ENCODE results near the gene CHST4. TPM values are rescaled to one million over a fixed set of nuclear protein-coding genes. Genes with fewer than 3 reads are reported as not detected.

CHST4 gene
- total RNA-seq = not detected in 2 replicates
- polyA plus RNA-seq = not detected in 2 replicates
- polyA plus RNA-seq (2011; cell fraction: cytosol; rRNA removed) = not detected in 2 replicates
- not detected in 2 replicates for polyA plus RNA-seq (2011; cell fraction: nucleus; rRNA removed)
- polyA plus RNA-seq (2012) = not detected in 2 replicates
- not detected in 2 replicates for polyA minus RNA-seq
- polyA minus RNA-seq (2011; cell fraction: cytosol; rRNA and poly(A)+ RNA removed) = not detected
- polyA minus RNA-seq (2011; cell fraction: nucleus; rRNA and poly(A)+ RNA removed) = not detected in 2 replicates
- Bru-seq, nascent RNA = not detected
- BruChase-seq, experiment 1, labeled RNA remaining after a 6-hour chase = not detected
- not detected for BruChase-seq, experiment 2, labeled RNA remaining after a 2-hour chase
- long read RNA-seq = 0 reads

DNA sequence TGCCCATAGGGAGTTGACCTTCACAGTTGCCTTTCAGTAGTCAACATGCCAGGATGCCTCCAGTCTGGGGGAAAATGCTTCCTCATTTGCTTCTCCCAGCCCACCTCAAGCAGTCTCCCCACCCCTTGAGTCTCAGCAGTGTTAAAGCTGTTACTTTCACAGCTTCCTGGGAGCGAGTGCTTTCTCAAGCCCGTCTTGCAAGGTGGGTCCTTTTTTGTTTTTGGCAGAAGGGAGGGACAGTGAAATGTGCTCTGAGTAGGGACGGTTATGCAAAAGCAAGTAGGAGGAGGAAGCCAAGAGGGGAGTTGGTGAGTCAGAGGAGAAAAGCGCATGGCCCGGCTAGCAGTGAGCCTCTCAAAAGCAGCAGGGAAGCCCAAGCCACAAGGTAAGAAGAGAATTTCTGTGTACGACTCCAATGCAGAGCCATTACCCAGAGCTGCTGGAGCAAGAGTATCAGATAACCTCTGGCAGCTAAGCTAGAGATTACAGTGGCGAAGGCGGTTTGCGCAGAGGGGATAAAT is at the start of gene CHST4:
Gene CHST4, plus strand, starts transcription at position 316 of the 521 bp plus-strand sequence. CDS start 10,252 bp downstream, outside the sequence.
- H3K9ac ChIP-seq (replicated peaks; ENCODE audit: extremely low read depth, insufficient read depth, low read length) = no peak within 1 kb of the TSS
- H3K27me3 ChIP-seq (ENCODE audit: control insufficient read depth in 2 of 2, insufficient read depth in 2 of 2, low read length in 2 of 2) = peaks cover 9 to 12% of the 10 kb centered on the region in 2 experiments
- no peaks in the 10 kb centered on the region for H3K36me3 ChIP-seq (ENCODE audit: control insufficient read depth in 2 of 2, extremely low read depth in 1 of 2, insufficient read depth in 2 of 2, low read length in 2 of 2)
- ChIA-PET CTCF (interaction anchor here (0.7 to 2.0 kb wide), 4 partner anchors 9 to 85 kb away, joined by 3 to 7 read pairs (median 4); no protein-coding TSS in a partner anchor), POLR2A (no interaction called here)
- no peak within 1 kb of the TSS for H3K4me3 ChIP-seq (replicated peaks in 1 of 3; ENCODE audit: insufficient read depth in 1 of 3, low read depth in 1 of 3, low read length in 3 of 3)
- H3K4me2 ChIP-seq (ENCODE audit: insufficient read depth, low read length) = no peak within 1 kb of the TSS
- H3K27ac ChIP-seq (ENCODE audit: insufficient read depth, low read depth, low read length) = no peak within 1 kb of the TSS
- FAIRE-seq (no peak), DNase-seq (ENCODE audit: low read depth, low spot score) (no peak)
- no TSS peak for BruUV-seq (replicated peaks)
- TF ChIP-seq EZH2 (IDR thresholded peaks at IDR 0.05; ENCODE audit: borderline replicate concordance, low read depth, low read length, severe bottlenecking) (no peak), GATA2 (IDR thresholded peaks at IDR 0.05; ENCODE audit: insufficient read depth, insufficient read length, low read depth, low read length) (no peak), JUN (IDR thresholded peaks at IDR 0.05; ENCODE audit: borderline replicate concordance, insufficient read depth, insufficient read length, low read depth) (no peak), FOS (IDR thresholded peaks at IDR 0.05; ENCODE audit: borderline replicate concordance, insufficient read depth, low read length) (no peak), MYC (IDR thresholded peaks at IDR 0.05; ENCODE audit: low read depth, low read length) (no peak), POLR2AphosphoS5 (IDR thresholded peaks at IDR 0.05; ENCODE audit: insufficient read depth, low read depth, low read length) (no peak), POLR2A (IDR thresholded peaks at IDR 0.05; ENCODE audit: low read depth, low read length) (no peak)
- TF ChIP-seq, protein P1, sequence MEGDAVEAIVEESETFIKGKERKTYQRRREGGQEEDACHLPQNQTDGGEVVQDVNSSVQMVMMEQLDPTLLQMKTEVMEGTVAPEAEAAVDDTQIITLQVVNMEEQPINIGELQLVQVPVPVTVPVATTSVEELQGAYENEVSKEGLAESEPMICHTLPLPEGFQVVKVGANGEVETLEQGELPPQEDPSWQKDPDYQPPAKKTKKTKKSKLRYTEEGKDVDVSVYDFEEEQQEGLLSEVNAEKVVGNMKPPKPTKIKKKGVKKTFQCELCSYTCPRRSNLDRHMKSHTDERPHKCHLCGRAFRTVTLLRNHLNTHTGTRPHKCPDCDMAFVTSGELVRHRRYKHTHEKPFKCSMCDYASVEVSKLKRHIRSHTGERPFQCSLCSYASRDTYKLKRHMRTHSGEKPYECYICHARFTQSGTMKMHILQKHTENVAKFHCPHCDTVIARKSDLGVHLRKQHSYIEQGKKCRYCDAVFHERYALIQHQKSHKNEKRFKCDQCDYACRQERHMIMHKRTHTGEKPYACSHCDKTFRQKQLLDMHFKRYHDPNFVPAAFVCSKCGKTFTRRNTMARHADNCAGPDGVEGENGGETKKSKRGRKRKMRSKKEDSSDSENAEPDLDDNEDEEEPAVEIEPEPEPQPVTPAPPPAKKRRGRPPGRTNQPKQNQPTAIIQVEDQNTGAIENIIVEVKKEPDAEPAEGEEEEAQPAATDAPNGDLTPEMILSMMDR (IDR thresholded peaks at IDR 0.05; ENCODE audit: extremely low read depth in 1 of 2, insufficient read depth in 1 of 2, low read depth in 1 of 2, low read length in 2 of 2) = no peak
- TF ChIP-seq, protein P2, sequence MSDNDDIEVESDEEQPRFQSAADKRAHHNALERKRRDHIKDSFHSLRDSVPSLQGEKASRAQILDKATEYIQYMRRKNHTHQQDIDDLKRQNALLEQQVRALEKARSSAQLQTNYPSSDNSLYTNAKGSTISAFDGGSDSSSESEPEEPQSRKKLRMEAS (IDR thresholded peaks at IDR 0.05; ENCODE audit: insufficient read depth, insufficient read length) = no peak
- intact Hi-C loops (cut with micrococcal nuclease) = no loop called here
- H2AFZ ChIP-seq (ENCODE audit: low read depth, low read length) = no peak within 1 kb of the TSS
- H3K4me1 ChIP-seq (ENCODE audit: control insufficient read depth, extremely low read depth, insufficient read depth, low read length) = no peaks in the 10 kb centered on the region
- H3K9me1 ChIP-seq (replicated peaks; ENCODE audit: control insufficient read depth, extremely low read depth, insufficient read depth, low read length) = no peaks in the 10 kb centered on the region
- dilution Hi-C loops (cut with MboI; ENCODE audit: extremely low pct_ligation_motif_present, low sequenced_read_pairs) = no loop called here
- H3K79me2 ChIP-seq (ENCODE audit: control insufficient read depth, insufficient read depth, low read length) = no peaks in the 10 kb centered on the region
- H4K20me1 ChIP-seq (replicated peaks; ENCODE audit: control insufficient read depth, extremely low read depth, insufficient read depth, low read length) = no peaks in the 10 kb centered on the region
- no peaks in the 10 kb centered on the region for H3K9me3 ChIP-seq (replicated peaks; ENCODE audit: control insufficient read depth, insufficient read depth, low read length)
